Mesendoderm (in vitro differentiated cells): ENCODE measurements around the gene LGMN.
"Not testable (repeated sequence)": the region's sequence is repeated elsewhere in the genome, so short reads cannot be mapped to it uniquely, and the experiment has no call there.

Experiments used
- DNase-seq: peaks from one replicate; pipeline ENCODE4 v3.0.0; 2013
- H2AK5ac ChIP-seq: 2 replicates; pipeline ENCODE4 v1.6.1; 2013; ENCODE audit warnings: low read length, inconsistent platforms
- H2BK120ac ChIP-seq: 2 replicates; pipeline ENCODE4 v1.6.1; 2013; ENCODE audit warnings: low read depth, mild to moderate bottlenecking, low read length, moderate library complexity, mixed read lengths
- H2BK15ac ChIP-seq: replicated peaks from 2 replicates; pipeline ENCODE4 v1.6.1; 2013; ENCODE audit warnings: low read depth, mild to moderate bottlenecking, moderate library complexity
- H2BK5ac ChIP-seq: 2 replicates; pipeline ENCODE4 v1.6.1; 2013; ENCODE audit warnings: low read length, inconsistent platforms
- H3K18ac ChIP-seq: 2 replicates; pipeline ENCODE4 v1.6.1; 2013; ENCODE audit warnings: mild to moderate bottlenecking, low read length, mixed read lengths
- H3K23ac ChIP-seq: one replicate; pipeline ENCODE4 v1.6.1; 2013; ENCODE audit warnings: low read length
- H3K27ac ChIP-seq: 2 replicates; pipeline ENCODE4 v1.5.1; 2013; ENCODE audit warnings: low read depth, mild to moderate bottlenecking, inconsistent platforms, low read length, moderate library complexity
- H3K27me3 ChIP-seq: 2 replicates; pipeline ENCODE4 v1.6.1; 2013; ENCODE audit warnings: low read length, control low read depth, mild to moderate bottlenecking, inconsistent platforms; ENCODE audit not compliant: insufficient read depth, poor library complexity
- H3K36me3 ChIP-seq: 2 replicates; pipeline ENCODE4 v1.6.1; 2013; ENCODE audit warnings: low read length, inconsistent platforms; ENCODE audit not compliant: control insufficient read depth, insufficient read depth
- H3K4ac ChIP-seq: one replicate; pipeline ENCODE4 v1.6.1; 2013; ENCODE audit warnings: low read depth, mild to moderate bottlenecking, low read length, moderate library complexity
- H3K4me1 ChIP-seq: 2 replicates; pipeline ENCODE4 v1.6.1; 2013; ENCODE audit warnings: low read depth, low read length, inconsistent platforms; ENCODE audit not compliant: control insufficient read depth
- H3K4me2 ChIP-seq: 2 replicates; pipeline ENCODE4 v1.6.1; 2013; ENCODE audit warnings: low read length
- H3K4me3 ChIP-seq: 2 replicates; pipeline ENCODE4 v1.5.1; 2013; ENCODE audit warnings: mild to moderate bottlenecking, low read length
- H3K56ac ChIP-seq: one replicate; pipeline ENCODE4 v1.6.1; 2013; ENCODE audit warnings: low read length
- H3K79me1 ChIP-seq: 2 replicates; pipeline ENCODE4 v1.6.1; 2013; ENCODE audit warnings: low read length, inconsistent platforms
- H3K79me2 ChIP-seq: 2 replicates; pipeline ENCODE4 v1.6.1; 2013; ENCODE audit warnings: mild to moderate bottlenecking, low read length; ENCODE audit not compliant: control insufficient read depth, insufficient read depth
- H3K9ac ChIP-seq: 2 replicates; pipeline ENCODE4 v1.6.1; 2013; ENCODE audit warnings: low read length, inconsistent platforms
- H4K5ac ChIP-seq: one replicate; pipeline ENCODE4 v1.6.1; 2013; ENCODE audit warnings: low read length
- H4K8ac ChIP-seq: one replicate; pipeline ENCODE4 v1.6.1; 2013; ENCODE audit warnings: low read depth, mild to moderate bottlenecking, control low read depth, low read length, moderate library complexity
- WGBS: extraction: QIAGEN DNeasy Blood & Tissue Kit; methylation state at CpG from one replicate; pipeline ENCODE4 v1.1.7; 2013; ENCODE audit warnings: low lambda C conversion rate, missing lambda C conversion rate; ENCODE audit not compliant: insufficient coverage; ENCODE audit errors: extremely low coverage; 5-methylcytosine and 5-hydroxymethylcytosine counted together

LGMN gene

DNA sequence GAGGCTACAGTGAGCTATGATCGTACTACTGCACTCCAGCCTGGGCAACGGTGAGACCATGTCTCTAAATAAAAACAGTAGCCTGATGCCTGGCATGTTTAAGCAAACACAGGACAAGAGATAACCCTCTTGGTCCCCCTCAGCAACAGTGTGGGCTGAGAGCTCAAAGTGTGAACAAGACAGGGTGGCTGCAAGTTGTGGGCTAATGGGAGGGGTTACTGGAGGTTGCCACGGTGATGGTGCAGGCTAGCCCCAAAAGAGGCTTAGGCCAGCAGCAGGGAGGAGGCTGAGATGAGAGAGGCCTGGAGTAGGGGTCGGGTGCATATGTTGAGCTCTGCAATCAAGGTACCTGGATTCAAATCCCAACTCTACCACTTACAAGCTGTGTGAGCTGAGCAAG is 3.4 kb upstream of the LGMN start:
- Histone ChIP-seq H3K23ac (no peak overlapping the region), H4K8ac (no peak overlapping the region), H2BK5ac (no peak overlapping the region), H3K79me1 (peaks cover 5% of the 10 kb centered on the region), H3K4me2 (no peak overlapping the region), H3K4ac (no peak overlapping the region), H3K4me1 (peaks cover 3% of the 10 kb centered on the region), H3K4me3 (no peak overlapping the region), H3K79me2 (peaks cover 3% of the 10 kb centered on the region), H4K5ac (no peak overlapping the region), H3K27ac (no peak overlapping the region), H3K56ac (no peak overlapping the region), H3K36me3 (no peaks in the 10 kb centered on the region), H3K9ac (no peak overlapping the region), H3K18ac (no peak overlapping the region), H2BK15ac (no peak overlapping the region), H2BK120ac (no peak overlapping the region), H3K27me3 (no peaks in the 10 kb centered on the region), H2AK5ac (no peak overlapping the region)
- peak; percentile 25 for DNase-seq
- WGBS, result no CpG with 5 or more reads among the region's 4 CpGs

DNA sequence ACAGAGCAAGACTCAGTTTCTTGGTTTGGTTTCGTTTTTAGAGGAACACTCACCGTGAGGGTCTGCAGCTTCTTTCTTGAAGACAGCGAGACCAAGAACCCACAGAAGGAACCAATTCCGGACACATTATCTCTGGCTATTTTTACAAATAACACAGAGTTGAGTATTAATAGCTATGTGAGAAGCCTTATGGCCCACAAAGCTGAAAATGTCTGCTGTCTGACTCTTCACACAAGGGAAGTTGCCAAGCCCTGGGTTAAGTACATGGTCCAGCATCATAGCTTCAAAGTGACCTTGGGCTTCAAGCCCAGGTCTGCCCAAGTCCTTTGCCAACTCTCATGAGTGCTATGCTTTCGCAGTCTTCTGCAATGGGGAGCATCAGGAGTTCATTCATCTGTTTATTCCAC is 2.6 kb upstream of the LGMN start:
- no peak overlapping the region for H3K56ac ChIP-seq
- H3K79me2 ChIP-seq, result peaks cover 3% of the 10 kb centered on the region
- H3K27ac ChIP-seq, result no peak overlapping the region
- no peak overlapping the region for H2BK5ac ChIP-seq
- H2BK15ac ChIP-seq, result no peak overlapping the region
- H2AK5ac ChIP-seq, result no peak overlapping the region
- no peak overlapping the region for H4K8ac ChIP-seq
- H3K4me1 ChIP-seq, result peaks cover 3% of the 10 kb centered on the region
- no CpG with 5 or more reads among the region's 5 CpGs for WGBS
- H3K9ac ChIP-seq, result no peak overlapping the region
- no peak overlapping the region for H3K23ac ChIP-seq
- H3K4me3 ChIP-seq, result no peak overlapping the region
- no peaks in the 10 kb centered on the region for H3K36me3 ChIP-seq
- H3K4ac ChIP-seq, result no peak overlapping the region
- H4K5ac ChIP-seq, result no peak overlapping the region
- H3K27me3 ChIP-seq, result no peaks in the 10 kb centered on the region
- H3K79me1 ChIP-seq, result peaks cover 5% of the 10 kb centered on the region
- no peak overlapping the region for H3K18ac ChIP-seq
- no peak overlapping the region for H3K4me2 ChIP-seq
- DNase-seq, result no peak
- no peak overlapping the region for H2BK120ac ChIP-seq

GRCh38 chr14:92750222-92750728 is 1.8 kb upstream of the LGMN start:
- H3K27ac ChIP-seq, H3K56ac ChIP-seq, H2BK5ac ChIP-seq, H3K18ac ChIP-seq, H3K4me1 ChIP-seq, H3K23ac ChIP-seq, H2BK15ac ChIP-seq, H2BK120ac ChIP-seq, H3K4me3 ChIP-seq, H3K4ac ChIP-seq, H3K9ac ChIP-seq, H4K8ac ChIP-seq, H3K79me2 ChIP-seq, DNase-seq, H3K36me3 ChIP-seq, H4K5ac ChIP-seq, H3K27me3 ChIP-seq, H3K79me1 ChIP-seq, H2AK5ac ChIP-seq, H3K4me2 ChIP-seq: not testable (repeated sequence)
- no CpG with 5 or more reads among the region's 10 CpGs for WGBS

- Histone ChIP-seq H2BK5ac (no peak overlapping the region), H3K79me1 (peaks cover 5% of the 10 kb centered on the region), H3K27me3 (no peaks in the 10 kb centered on the region), H3K18ac (peak overlapping the region; percentile 73), H3K4me1 (peaks cover 3% of the 10 kb centered on the region), H3K4ac (no peak overlapping the region), H2BK120ac (no peak overlapping the region), H2AK5ac (no peak overlapping the region), H3K9ac (peak overlapping the region; percentile 88), H3K79me2 (peaks cover 3% of the 10 kb centered on the region), H3K4me3 (peak overlapping the region; percentile 84), H4K8ac (no peak overlapping the region), H3K56ac (peak overlapping the region; percentile 89), H4K5ac (no peak overlapping the region), H3K27ac (no peak overlapping the region), H3K4me2 (peak overlapping the region; percentile 81), H3K23ac (peak overlapping the region; percentile 48), H2BK15ac (no peak overlapping the region), H3K36me3 (no peaks in the 10 kb centered on the region)
- no CpG with 5 or more reads among the region's 16 CpGs for WGBS
- peak; percentile 26 for DNase-seq
These were observed 647 bp downstream of the LGMN start for GRCh38 chr14:92747701-92748258.

- H2BK15ac ChIP-seq, result no peak overlapping the region
- H2BK120ac ChIP-seq, result no peak overlapping the region
- peaks cover 3% of the 10 kb centered on the region for H3K79me2 ChIP-seq
- H3K4me2 ChIP-seq, result no peak overlapping the region
- no CpG with 5 or more reads among the region's 2 CpGs for WGBS
- no peak overlapping the region for H3K56ac ChIP-seq
- H3K36me3 ChIP-seq, result peaks cover 1% of the 10 kb centered on the region
- no peak overlapping the region for H3K27ac ChIP-seq
- H3K4me1 ChIP-seq, result peaks cover 3% of the 10 kb centered on the region
- H3K9ac ChIP-seq, result no peak overlapping the region
- H3K79me1 ChIP-seq, result peaks cover 9% of the 10 kb centered on the region
- H3K4me3 ChIP-seq, result no peak overlapping the region
- no peak overlapping the region for H3K4ac ChIP-seq
- H3K27me3 ChIP-seq, result no peaks in the 10 kb centered on the region
- H3K23ac ChIP-seq, result no peak overlapping the region
- H4K8ac ChIP-seq, result no peak overlapping the region
- no peak overlapping the region for H4K5ac ChIP-seq
- no peak overlapping the region for H2AK5ac ChIP-seq
- DNase-seq, result no peak
- no peak overlapping the region for H3K18ac ChIP-seq
- no peak overlapping the region for H2BK5ac ChIP-seq
These were observed 4.2 kb downstream of the LGMN start for GRCh38 chr14:92744198-92744597.

DNA sequence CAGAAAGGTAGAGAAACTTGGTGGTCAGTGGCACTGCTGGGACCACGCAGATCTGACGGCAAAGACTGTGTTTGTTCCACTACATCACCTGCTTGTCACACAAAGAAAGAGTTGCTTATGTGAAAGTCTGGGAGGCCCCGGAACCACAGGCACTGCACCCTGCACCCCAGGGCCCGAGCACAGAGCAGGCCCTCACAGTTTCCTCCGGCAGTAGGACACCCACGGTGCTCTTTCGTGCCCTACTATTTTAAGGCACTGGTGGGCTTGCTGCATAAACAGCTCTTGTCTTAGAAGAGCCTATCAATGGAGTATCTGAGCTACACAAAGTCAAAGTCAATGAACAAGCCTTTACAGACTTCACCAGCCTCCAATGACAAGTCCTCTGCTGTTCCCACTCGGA is 8.0 kb downstream of the LGMN start:
- Histone ChIP-seq H3K23ac (no peak overlapping the region), H3K4me3 (no peak overlapping the region), H3K36me3 (peaks cover 1% of the 10 kb centered on the region), H3K79me2 (peaks cover 5% of the 10 kb centered on the region), H3K4ac (no peak overlapping the region), H2BK120ac (no peak overlapping the region), H2BK15ac (no peak overlapping the region), H3K27me3 (no peaks in the 10 kb centered on the region), H4K5ac (no peak overlapping the region), H3K18ac (no peak overlapping the region), H4K8ac (no peak overlapping the region), H3K4me1 (no peaks in the 10 kb centered on the region), H3K9ac (no peak overlapping the region), H3K4me2 (no peak overlapping the region), H2BK5ac (no peak overlapping the region), H3K79me1 (peaks cover 11% of the 10 kb centered on the region), H3K27ac (no peak overlapping the region), H3K56ac (no peak overlapping the region), H2AK5ac (no peak overlapping the region)
- DNase-seq, result no peak
- WGBS, result no CpG with 5 or more reads among the region's 8 CpGs
